Effector memory CD8-positive, alpha-beta T cell (primary cell): ENCODE data around the gene VRK3.

ENCODE experiments used
- ATAC-seq: fragments of 150-1000 bp; cut with Tn5 transposase; replicated peaks from 2 replicates; pipeline ENCODE4 v1.10.0; 2021; ENCODE audit warnings: mild to moderate bottlenecking, moderate library complexity
- DNase-seq, 3 experiments: peaks; one replicate each; pipeline ENCODE4 v3.0.0; 2021
- H3K27ac Mint-ChIP-seq, 2 donors: one replicate each; pipeline ENCODE4 v1.8.0; 2022; ENCODE audit warnings: mild to moderate bottlenecking in 2 of 2, mixed read lengths in 2 of 2, moderate library complexity in 2 of 2
- H3K27me3 Mint-ChIP-seq, 2 donors: one replicate each; pipeline ENCODE4 v1.8.0; 2022; ENCODE audit warnings: mixed read lengths in 2 of 2
- H3K36me3 Mint-ChIP-seq: one replicate; pipeline ENCODE4 v1.8.0; 2022; ENCODE audit warnings: mild to moderate bottlenecking, moderate library complexity, mixed read lengths; ENCODE audit not compliant: insufficient read depth
- H3K4me1 Mint-ChIP-seq, 2 donors: one replicate each; pipeline ENCODE4 v1.8.0; 2022; ENCODE audit warnings: low read depth in 2 of 2, mixed read lengths in 2 of 2
- H3K4me3 Mint-ChIP-seq, 2 donors: one replicate each; pipeline ENCODE4 v1.8.0; 2022; ENCODE audit warnings: mild to moderate bottlenecking in 2 of 2, mixed read lengths in 2 of 2, moderate library complexity in 2 of 2
- H3K9me3 Mint-ChIP-seq, 2 donors: one replicate each; pipeline ENCODE4 v1.8.0; 2022; ENCODE audit warnings: mixed read lengths in 2 of 2

Gene VRK3

DNA sequence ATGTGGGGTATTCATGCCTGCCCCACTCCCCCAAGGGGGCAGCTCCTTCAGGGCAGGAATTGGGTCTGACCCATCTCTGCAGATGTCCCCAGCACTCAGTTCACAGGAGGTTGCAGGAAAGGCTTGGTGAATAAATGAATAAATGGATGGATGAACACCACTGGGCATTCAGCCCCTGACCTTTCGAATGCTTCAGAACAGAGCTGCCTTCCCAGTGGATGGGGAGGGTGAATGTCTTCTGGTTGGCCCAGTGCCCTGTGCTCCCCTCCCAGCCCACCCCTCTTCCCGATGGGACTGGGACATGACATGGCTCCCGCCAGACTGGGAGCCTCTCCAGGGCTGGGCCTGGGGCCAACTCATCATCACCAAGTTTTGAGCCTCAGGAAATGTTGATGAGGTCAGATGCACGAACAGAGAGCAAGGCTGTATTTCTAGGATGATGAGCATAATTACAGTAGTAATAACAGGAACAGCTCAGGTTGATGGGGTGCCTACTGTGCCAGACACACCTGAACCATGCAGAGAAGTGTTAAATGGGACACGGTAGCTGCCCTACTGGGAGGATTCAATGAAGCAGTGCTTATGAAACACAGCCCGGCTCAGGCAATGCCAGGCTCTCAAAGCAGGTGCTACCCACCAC is 25.7 kb downstream of the VRK3 start:
- Mint-ChIP-seq H3K36me3 (peaks cover 60% of the 10 kb centered on the region), H3K4me1 (peaks cover 20% of the 10 kb centered on the region in 2 donors), H3K4me3 (no peak overlapping the region), H3K9me3 (no peaks in the 10 kb centered on the region), H3K27me3 (no peaks in the 10 kb centered on the region), H3K27ac (no peak overlapping the region)
- DNase-seq (no peak), ATAC-seq (no peak)

DNA sequence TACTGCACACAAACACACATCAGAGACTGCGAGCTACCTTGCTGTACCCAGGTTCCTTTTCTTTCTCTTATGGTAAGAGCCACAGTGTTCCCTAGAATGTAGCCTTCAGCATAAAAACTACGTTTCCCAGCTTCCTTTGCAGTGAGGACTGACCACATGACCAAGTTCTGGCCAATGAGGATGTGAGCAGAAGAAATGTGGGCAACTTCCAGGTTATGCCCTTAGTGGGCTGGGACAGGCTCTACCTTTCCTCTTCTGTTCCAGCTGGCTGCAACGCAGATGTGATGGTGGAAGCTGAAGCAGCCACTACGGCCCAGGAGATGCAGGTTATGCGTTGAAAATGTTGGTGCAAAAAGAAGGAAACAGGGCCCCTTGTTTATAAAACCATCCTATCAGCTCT is 27.5 kb downstream of the VRK3 start:
- Mint-ChIP-seq H3K36me3 (peaks cover 61% of the 10 kb centered on the region), H3K27me3 (no peaks in the 10 kb centered on the region), H3K9me3 (no peaks in the 10 kb centered on the region), H3K4me3 (no peak overlapping the region), H3K4me1 (peaks cover 5 to 8% of the 10 kb centered on the region in 2 donors), H3K27ac (no peak overlapping the region)
- ATAC-seq (peak; percentile 56), DNase-seq (no peak)

DNA sequence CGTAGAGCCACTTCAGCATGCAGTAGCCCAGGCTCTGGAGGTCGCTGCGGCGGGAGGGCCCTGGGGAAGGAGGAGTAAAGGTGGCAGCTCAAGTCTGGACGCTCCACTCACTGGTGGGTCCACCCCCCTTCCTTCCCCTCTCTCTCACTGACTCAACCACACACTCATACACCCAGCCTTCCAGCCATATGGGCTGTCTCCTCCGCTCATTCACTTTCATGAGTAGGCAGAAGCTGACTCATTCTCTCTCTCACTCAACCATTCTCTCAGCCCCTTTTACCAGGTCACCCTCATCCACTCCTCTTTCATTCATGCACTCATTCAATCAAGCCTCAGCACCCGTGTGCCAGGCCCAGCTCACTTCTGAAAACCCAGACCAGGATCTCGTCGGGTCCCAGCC is 36.7 kb downstream of the VRK3 start:
- H3K9me3 Mint-ChIP-seq: no peaks in the 10 kb centered on the region
- H3K27me3 Mint-ChIP-seq: no peaks in the 10 kb centered on the region
- no peak overlapping the region for H3K4me3 Mint-ChIP-seq
- H3K27ac Mint-ChIP-seq: no peak overlapping the region
- peaks cover 4 to 5% of the 10 kb centered on the region in 2 donors for H3K4me1 Mint-ChIP-seq
- H3K36me3 Mint-ChIP-seq: peaks cover 32% of the 10 kb centered on the region
- DNase-seq (no peak), ATAC-seq (no peak)

DNA sequence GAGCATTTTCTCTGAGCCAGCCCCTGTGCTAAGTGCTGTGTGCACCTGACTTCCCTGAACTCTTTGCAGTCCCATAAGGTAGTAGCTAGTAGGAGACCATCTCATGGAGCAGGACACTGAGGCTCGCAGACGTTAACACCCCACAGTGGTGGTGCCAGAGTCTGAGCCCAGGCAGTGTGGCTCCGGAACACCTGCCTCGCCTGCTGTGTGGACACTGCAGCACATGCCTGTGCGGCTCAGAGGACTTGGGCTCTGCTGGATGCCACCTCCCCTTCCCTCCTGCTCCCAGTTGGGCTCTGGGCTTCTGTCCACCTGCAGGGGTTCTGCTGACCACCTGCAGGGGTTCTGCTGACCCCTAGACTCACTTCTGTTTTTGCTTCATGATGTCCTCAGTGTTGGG is 37.2 kb downstream of the VRK3 start:
- ATAC-seq (no peak), DNase-seq (no peak)
- H3K27me3 Mint-ChIP-seq: no peaks in the 10 kb centered on the region
- H3K27ac Mint-ChIP-seq: no peak overlapping the region
- H3K4me3 Mint-ChIP-seq: no peak overlapping the region
- H3K36me3 Mint-ChIP-seq: peaks cover 32% of the 10 kb centered on the region
- H3K9me3 Mint-ChIP-seq: no peaks in the 10 kb centered on the region
- peaks cover 4 to 5% of the 10 kb centered on the region in 2 donors for H3K4me1 Mint-ChIP-seq

DNA sequence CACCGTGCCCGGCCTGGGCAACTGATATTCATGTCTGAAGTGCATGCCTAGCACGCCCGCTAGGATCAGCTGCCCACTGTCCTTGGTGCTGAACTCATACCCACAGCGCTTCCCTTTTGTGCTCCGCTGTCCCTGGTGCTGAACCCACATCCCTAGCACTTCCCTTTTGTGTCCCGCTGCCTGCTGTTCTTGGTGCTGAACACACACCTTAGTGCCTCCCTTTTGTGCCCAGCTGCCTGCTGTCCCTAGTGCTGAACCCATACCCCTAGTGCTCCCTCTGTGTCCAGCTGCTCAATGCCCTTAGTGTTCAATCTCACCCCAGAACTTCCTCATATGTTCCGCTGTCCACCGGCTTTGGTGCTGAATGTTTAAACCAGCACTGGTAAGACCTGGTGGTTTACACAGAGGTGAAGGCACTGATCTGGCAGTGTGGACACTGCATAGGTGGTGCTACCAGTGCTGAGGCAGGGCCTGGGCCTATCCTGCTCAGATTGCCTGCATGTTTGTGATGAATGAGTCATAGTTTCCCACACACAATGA is 37.9 kb downstream of the VRK3 start:
- H3K27ac Mint-ChIP-seq: no peak overlapping the region
- no peaks in the 10 kb centered on the region for H3K27me3 Mint-ChIP-seq
- ATAC-seq: peak; percentile 85
- DNase-seq: peak; percentile 75 to 81 (median 80)
- no peaks in the 10 kb centered on the region for H3K9me3 Mint-ChIP-seq
- H3K4me1 Mint-ChIP-seq: peaks cover 4 to 5% of the 10 kb centered on the region in 2 donors
- H3K36me3 Mint-ChIP-seq: peaks cover 28% of the 10 kb centered on the region
- H3K4me3 Mint-ChIP-seq: peak overlapping the region in 1 of 2 donors; percentile 21

DNA sequence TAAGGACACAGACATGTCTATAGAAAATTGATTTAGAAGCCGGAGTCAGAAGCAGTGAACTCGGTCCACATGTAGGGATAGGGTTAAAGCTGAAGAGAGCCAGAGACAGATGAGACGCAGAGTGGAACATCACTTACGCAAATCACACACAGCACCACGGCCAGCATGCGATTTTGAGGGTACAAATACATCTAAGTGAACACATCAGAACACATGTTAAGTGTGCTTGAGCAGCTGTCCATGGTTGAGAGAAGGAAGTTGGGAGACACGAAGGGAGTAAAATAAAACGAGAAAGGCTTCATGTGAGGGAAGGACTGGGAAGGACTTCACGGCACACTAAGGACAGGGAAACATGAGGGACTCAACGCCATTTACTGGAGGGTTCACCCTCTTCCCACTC is 38.8 kb downstream of the VRK3 start:
- H3K9me3 Mint-ChIP-seq: no peaks in the 10 kb centered on the region
- no peaks in the 10 kb centered on the region for H3K27me3 Mint-ChIP-seq
- H3K4me1 Mint-ChIP-seq: peaks cover 4 to 5% of the 10 kb centered on the region in 2 donors
- no peak overlapping the region for H3K4me3 Mint-ChIP-seq
- no peak overlapping the region for H3K27ac Mint-ChIP-seq
- ATAC-seq: no peak
- H3K36me3 Mint-ChIP-seq: peaks cover 23% of the 10 kb centered on the region
- no peak for DNase-seq

DNA sequence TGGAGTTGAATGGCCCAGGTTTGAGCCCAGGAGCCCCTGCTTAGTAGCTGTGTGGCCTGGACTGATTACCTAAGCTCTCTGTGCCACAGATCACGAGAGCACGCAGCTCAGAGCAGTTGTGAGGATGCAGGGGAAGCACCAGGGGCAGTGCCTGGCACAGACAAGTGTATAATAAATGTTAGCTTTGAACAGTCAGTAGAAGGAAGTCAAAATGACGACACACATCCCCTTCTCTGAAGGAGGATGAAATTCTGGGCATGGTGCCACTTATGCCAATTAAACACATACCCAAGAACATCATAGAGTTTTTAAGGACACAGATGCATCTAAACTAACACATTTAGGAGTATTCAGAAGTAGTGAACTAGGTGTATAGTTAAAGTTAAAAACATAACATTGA is 39.3 kb downstream of the VRK3 start:
- ATAC-seq (no peak), DNase-seq (no peak)
- peaks cover 4 to 5% of the 10 kb centered on the region in 2 donors for H3K4me1 Mint-ChIP-seq
- no peak overlapping the region for H3K27ac Mint-ChIP-seq
- H3K4me3 Mint-ChIP-seq: no peak overlapping the region
- peaks cover 20% of the 10 kb centered on the region for H3K36me3 Mint-ChIP-seq
- no peaks in the 10 kb centered on the region for H3K9me3 Mint-ChIP-seq
- H3K27me3 Mint-ChIP-seq: no peaks in the 10 kb centered on the region

DNA sequence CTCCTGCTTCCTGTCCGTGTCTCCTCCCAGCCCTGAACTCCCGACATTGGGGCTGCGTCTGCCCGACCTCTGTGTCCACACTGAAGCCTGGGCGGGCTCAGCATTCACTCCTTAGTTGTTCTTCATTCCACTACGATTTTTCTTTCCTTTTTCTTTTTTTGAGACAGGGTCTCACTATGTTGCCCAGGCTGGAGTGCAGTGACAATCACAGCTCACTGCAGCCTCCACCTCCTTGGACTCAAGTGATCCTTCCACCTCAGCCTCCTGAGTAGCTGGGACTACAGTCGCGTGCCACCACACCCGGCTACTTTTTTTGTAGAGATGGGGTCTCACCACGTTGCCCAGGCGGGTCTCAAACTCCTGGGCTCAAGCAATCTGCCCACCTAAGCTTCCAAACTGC is 40.7 kb downstream of the VRK3 start:
- peaks cover 21% of the 10 kb centered on the region for H3K36me3 Mint-ChIP-seq

DNA sequence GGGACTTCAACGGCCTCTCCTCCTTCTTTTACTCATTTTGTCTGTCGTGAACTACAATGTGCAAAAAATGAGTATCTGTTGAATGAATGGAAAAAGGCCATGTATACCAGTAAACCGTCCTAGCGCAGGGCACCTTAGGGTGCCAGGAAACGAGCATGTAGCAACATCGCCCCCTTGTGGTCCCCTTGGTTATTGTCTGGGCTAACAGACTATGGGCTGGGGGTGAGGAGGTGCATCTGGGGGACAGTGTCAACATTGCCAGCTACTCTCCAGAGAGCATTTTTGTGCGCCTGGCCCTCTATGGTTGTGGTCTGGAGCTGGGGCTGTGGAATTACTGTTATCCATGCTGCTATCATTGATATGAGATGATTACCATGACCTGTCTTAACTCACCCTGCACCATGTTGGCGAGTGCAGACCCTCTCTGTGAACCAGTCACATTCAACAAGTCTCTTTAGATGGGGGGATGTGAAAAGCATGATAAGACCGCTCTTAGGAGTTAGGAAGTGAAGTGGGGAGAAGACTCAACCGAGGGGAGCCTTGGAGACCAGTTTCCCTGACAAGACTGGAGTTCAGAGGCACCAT is 41.4 kb downstream of the VRK3 start:
- Mint-ChIP-seq H3K4me1 (peaks cover 4 to 5% of the 10 kb centered on the region in 2 donors), H3K27me3 (no peaks in the 10 kb centered on the region), H3K36me3 (peaks cover 22% of the 10 kb centered on the region), H3K27ac (no peak overlapping the region), H3K4me3 (no peak overlapping the region), H3K9me3 (no peaks in the 10 kb centered on the region)
- peak; percentile 80 for ATAC-seq
- DNase-seq: peak; percentile 78 to 84 (median 78)

More for the DNA sequence above, 40.7 kb downstream of the VRK3 start:
- DNase-seq (no peak), ATAC-seq (no peak)
- peak overlapping the region in 1 of 2 donors; percentile 14 for H3K27ac Mint-ChIP-seq
- no peak overlapping the region for H3K4me3 Mint-ChIP-seq
- no peaks in the 10 kb centered on the region for H3K9me3 Mint-ChIP-seq
- H3K4me1 Mint-ChIP-seq: peaks cover 4 to 5% of the 10 kb centered on the region in 2 donors
- H3K27me3 Mint-ChIP-seq: no peaks in the 10 kb centered on the region

DNA sequence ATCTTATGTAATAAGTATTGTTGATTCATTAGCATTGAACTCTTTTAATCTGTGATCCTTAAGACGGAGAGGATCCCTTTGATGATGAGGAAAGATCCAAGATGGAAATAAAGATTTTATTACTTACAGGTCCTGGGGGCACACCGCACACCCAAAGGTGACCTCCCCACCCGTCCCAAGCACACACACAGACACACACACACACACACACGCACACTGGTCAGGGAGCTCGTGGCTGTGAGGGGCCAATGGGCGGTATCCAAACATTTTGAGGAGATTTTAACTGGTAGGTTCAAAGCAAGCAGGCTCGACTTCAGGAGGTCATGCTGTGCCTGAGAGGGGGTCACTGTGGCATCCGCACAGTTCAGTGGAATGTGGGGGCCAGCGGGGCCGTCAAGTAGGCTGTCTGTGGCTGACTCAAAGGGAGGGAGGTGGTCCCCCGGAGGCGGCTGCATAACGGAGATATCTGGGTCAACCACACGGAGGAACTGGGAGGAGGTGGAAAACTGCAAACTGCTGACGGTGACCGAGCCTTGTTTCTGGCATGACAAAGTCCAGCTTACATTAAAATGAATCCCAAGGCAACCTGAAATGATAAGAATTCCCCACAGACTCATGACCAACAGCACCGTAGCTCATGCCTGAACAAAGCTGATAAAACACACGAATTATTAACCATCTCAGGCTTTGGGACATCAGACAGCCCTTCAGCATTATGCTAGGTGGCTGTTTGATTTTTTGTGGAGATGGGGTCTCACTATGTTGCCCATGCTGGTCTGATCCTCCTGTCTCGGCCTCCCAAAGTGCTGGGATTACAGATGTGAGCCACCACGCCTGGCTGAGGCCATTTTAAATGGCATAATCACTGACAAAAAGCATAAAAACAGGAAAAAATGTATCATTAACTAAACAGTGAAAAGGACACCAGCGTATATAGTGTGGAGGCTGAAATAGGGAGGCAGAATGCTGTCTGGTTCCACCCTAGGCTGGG is 43.3 kb downstream of the VRK3 start:
- no peak for ATAC-seq
- H3K27me3 Mint-ChIP-seq: no peaks in the 10 kb centered on the region
- H3K4me1 Mint-ChIP-seq: peaks cover 0 to 5% of the 10 kb centered on the region in 2 donors
- no peaks in the 10 kb centered on the region for H3K9me3 Mint-ChIP-seq
- DNase-seq: no peak
- peak overlapping the region in 1 of 2 donors; percentile 27 for H3K27ac Mint-ChIP-seq
- H3K4me3 Mint-ChIP-seq: no peak overlapping the region
- H3K36me3 Mint-ChIP-seq: peaks cover 15% of the 10 kb centered on the region

DNA sequence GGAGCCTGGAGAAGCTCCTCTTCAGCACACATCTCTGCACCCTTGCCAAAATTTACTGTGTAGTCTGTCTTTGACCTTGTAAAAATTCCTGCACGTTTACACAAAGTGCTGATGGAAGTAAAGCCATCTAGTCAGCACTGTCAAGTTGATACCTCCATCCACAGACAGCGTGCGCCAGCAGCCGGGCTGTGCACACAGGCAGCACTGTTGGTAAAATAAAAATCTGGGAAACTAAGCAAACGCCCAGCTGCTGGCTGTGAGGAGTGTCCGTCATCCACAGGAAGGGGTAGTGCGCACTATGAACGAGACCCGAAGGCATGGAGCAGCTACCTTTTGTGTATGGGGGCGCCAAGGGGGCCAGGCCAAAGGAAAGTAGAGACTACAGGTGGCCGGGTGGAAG is 46.8 kb downstream of the VRK3 start:
- Mint-ChIP-seq H3K4me3 (no peak overlapping the region), H3K4me1 (peaks cover 0 to 1% of the 10 kb centered on the region in 2 donors), H3K36me3 (peaks cover 18% of the 10 kb centered on the region), H3K27ac (no peak overlapping the region), H3K9me3 (no peaks in the 10 kb centered on the region), H3K27me3 (no peaks in the 10 kb centered on the region)
- DNase-seq (no peak), ATAC-seq (no peak)

DNA sequence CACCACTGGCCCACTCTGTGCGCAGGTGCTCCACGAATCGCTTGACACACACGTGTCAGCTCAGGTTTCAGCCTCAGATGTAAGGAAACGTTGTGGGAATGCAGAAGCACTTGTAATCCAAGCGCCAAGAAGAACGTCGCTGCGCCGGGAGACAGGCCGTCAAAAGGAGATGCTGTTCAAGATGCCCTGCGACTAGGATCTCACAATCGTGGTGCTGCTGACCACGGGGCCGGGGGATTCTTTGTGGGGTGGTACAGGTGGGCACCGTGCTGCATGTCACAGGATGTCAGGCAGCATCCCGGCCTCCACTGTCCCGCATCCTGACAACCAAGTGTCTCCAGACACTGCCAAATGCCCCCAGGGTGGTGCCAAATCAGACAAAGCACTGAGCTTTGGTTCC is 47.3 kb downstream of the VRK3 start:
- H3K36me3 Mint-ChIP-seq: peaks cover 20% of the 10 kb centered on the region
- no peak overlapping the region for H3K4me3 Mint-ChIP-seq
- ATAC-seq (no peak), DNase-seq (no peak)
- H3K9me3 Mint-ChIP-seq: no peaks in the 10 kb centered on the region
- peaks cover 0 to 4% of the 10 kb centered on the region in 2 donors for H3K4me1 Mint-ChIP-seq
- H3K27me3 Mint-ChIP-seq: no peaks in the 10 kb centered on the region
- H3K27ac Mint-ChIP-seq: no peak overlapping the region

DNA sequence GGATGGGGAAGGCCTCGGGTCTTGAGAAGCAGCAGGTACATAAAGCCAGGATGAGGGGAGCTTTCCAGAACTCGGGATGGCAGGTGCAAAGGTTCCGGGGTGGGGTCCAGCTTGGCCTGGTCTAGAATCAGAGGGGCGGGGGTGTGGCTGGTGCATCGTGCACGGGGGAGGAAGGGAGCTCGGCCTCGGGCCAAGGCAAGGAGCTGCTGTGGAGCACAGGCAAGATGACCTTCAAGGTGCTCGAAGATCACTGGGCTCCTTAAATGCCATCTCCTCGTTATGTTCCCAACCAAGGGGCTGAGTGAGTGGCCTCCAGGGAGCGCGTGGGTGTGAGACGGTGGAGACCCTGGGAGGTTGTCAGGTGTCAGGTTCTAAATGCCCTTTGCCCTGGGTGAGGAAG is 48.1 kb downstream of the VRK3 start:
- no peaks in the 10 kb centered on the region for H3K9me3 Mint-ChIP-seq
- H3K4me1 Mint-ChIP-seq: peaks cover 0 to 4% of the 10 kb centered on the region in 2 donors
- peak overlapping the region in 1 of 2 donors; percentile 38 for H3K27ac Mint-ChIP-seq
- H3K27me3 Mint-ChIP-seq: no peaks in the 10 kb centered on the region
- no peak for ATAC-seq
- no peak for DNase-seq
- H3K36me3 Mint-ChIP-seq: peaks cover 20% of the 10 kb centered on the region
- no peak overlapping the region for H3K4me3 Mint-ChIP-seq
